OCI-LY3 (cell line): Measurements from ENCODE around the gene DGLUCY.

Source experiments
- EZH2phosphoT487 ChIP-seq: fragments of 200-600 bp; shearing (Covaris generic); IDR thresholded peaks from 2 replicates; pipeline ENCODE4 v1.6.1; 2018; ENCODE audit warnings: antibody characterized with exemption, mixed run types, low read depth
- TF ChIP-seq, protein P1 (sequence below): fragments of 200-600, 300-600 bp; sonication (generic); IDR thresholded peaks from 2 replicates; pipeline ENCODE4 v1.5.1; 2014; ENCODE audit warnings: antibody characterized with exemption, low read length, low read depth

DNA sequence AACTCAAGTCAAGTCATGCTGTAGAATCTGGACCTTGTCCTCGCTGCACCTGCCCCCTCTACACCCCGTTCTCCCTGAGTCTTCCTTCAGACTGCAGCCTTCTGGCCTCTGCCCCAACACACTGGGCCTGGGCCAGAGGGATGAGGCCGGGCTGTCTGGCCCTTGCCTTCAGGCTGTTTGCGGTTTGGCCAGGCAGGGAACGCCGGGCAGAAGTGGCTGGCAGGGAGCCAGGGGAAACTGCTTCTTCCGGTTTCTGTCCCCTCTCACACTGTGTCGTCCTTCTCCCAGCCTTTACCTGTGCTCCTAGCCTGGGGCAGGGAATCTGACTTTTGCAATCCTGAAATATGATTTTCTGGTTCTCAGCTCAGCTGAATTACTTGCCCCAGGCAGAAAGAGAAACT is 13.5 kb downstream of the DGLUCY start:
- no peak for TF ChIP-seq EZH2phosphoT487
- TF ChIP-seq, protein P1, sequence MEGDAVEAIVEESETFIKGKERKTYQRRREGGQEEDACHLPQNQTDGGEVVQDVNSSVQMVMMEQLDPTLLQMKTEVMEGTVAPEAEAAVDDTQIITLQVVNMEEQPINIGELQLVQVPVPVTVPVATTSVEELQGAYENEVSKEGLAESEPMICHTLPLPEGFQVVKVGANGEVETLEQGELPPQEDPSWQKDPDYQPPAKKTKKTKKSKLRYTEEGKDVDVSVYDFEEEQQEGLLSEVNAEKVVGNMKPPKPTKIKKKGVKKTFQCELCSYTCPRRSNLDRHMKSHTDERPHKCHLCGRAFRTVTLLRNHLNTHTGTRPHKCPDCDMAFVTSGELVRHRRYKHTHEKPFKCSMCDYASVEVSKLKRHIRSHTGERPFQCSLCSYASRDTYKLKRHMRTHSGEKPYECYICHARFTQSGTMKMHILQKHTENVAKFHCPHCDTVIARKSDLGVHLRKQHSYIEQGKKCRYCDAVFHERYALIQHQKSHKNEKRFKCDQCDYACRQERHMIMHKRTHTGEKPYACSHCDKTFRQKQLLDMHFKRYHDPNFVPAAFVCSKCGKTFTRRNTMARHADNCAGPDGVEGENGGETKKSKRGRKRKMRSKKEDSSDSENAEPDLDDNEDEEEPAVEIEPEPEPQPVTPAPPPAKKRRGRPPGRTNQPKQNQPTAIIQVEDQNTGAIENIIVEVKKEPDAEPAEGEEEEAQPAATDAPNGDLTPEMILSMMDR, result no peak
